ENCODE data around the gene TAPT1. TPM values are rescaled to one million over a fixed set of nuclear protein-coding genes. Genes with fewer than 3 reads are reported as not detected.

TAPT1 gene
- polyA plus RNA-seq, 1 donor from 2014 or later = 21.8 TPM

- peaks cover 16 to 34% (median 28%) of the 10 kb centered on the region in 3 donors for H3K4me1 Mint-ChIP-seq
- H3K27me3 Mint-ChIP-seq = peaks cover 2% of the 10 kb centered on the region
- peak overlapping the region in 1 of 4 donors; percentile 46 for H3K4me3 Mint-ChIP-seq
- peaks cover 2% of the 10 kb centered on the region for H3K36me3 Mint-ChIP-seq
- H3K27ac Mint-ChIP-seq = no peak overlapping the region
- H3K9me3 Mint-ChIP-seq = no peaks in the 10 kb centered on the region
Observed at GRCh38 chr4:16233569-16234177, 7.4 kb upstream of the TAPT1 start.

GRCh38 chr4:16231570-16232245 is 5.4 kb upstream of the TAPT1 start:
- Mint-ChIP-seq H3K4me3 (peak overlapping the region in 1 of 4 donors; percentile 50), H3K9me3 (no peaks in the 10 kb centered on the region), H3K27me3 (peaks cover 2% of the 10 kb centered on the region), H3K36me3 (peaks cover 2% of the 10 kb centered on the region), H3K4me1 (peaks cover 29 to 46% (median 37%) of the 10 kb centered on the region in 3 donors), H3K27ac (peak overlapping the region in 2 of 3 donors; percentile 43 to 62)

GRCh38 chr4:16230308-16230707 is 4.0 kb upstream of the TAPT1 start:
- H3K27ac Mint-ChIP-seq = peak overlapping the region in 1 of 3 donors; percentile 62

GRCh38 chr4:16229604-16230003 is 3.3 kb upstream of the TAPT1 start:
- peaks cover 36 to 52% (median 46%) of the 10 kb centered on the region in 3 donors for H3K4me1 Mint-ChIP-seq
- H3K27ac Mint-ChIP-seq = peak overlapping the region in 2 of 3 donors; percentile 18 to 91
- H3K27me3 Mint-ChIP-seq = peaks cover 2% of the 10 kb centered on the region
- H3K36me3 Mint-ChIP-seq = peaks cover 2% of the 10 kb centered on the region
- no peaks in the 10 kb centered on the region for H3K9me3 Mint-ChIP-seq
- peak overlapping the region in 1 of 4 donors; percentile 54 for H3K4me3 Mint-ChIP-seq

More at GRCh38 chr4:16230308-16230707, 4.0 kb upstream of the TAPT1 start:
- no peaks in the 10 kb centered on the region for H3K9me3 Mint-ChIP-seq
- peaks cover 29 to 46% (median 39%) of the 10 kb centered on the region in 3 donors for H3K4me1 Mint-ChIP-seq
- H3K36me3 Mint-ChIP-seq = peaks cover 2% of the 10 kb centered on the region
- peaks cover 2% of the 10 kb centered on the region for H3K27me3 Mint-ChIP-seq
- H3K4me3 Mint-ChIP-seq = peak overlapping the region in 1 of 4 donors; percentile 68

- H3K9me3 Mint-ChIP-seq = no peaks in the 10 kb centered on the region
- peaks cover 48 to 63% (median 52%) of the 10 kb centered on the region in 3 donors for H3K4me1 Mint-ChIP-seq
- no peaks in the 10 kb centered on the region for H3K36me3 Mint-ChIP-seq
- H3K27me3 Mint-ChIP-seq = no peaks in the 10 kb centered on the region
- peak overlapping the region; percentile 94 to 98 (median 96) for H3K4me3 Mint-ChIP-seq
- H3K27ac Mint-ChIP-seq = peak overlapping the region; percentile 91 to 98 (median 97)
Observed at GRCh38 chr4:16227462-16227868, 1.2 kb upstream of the TAPT1 start.

- Mint-ChIP-seq H3K4me1 (peaks cover 43 to 58% (median 48%) of the 10 kb centered on the region in 3 donors), H3K4me3 (peak overlapping the region; percentile 94 to 98 (median 96)), H3K27me3 (no peaks in the 10 kb centered on the region), H3K36me3 (no peaks in the 10 kb centered on the region), H3K9me3 (no peaks in the 10 kb centered on the region), H3K27ac (peak overlapping the region; percentile 91 to 98 (median 97))
Observed at GRCh38 chr4:16226816-16227461, 668 bp upstream of the TAPT1 start.

- peak overlapping the region; percentile 87 to 94 (median 90) for H3K4me3 Mint-ChIP-seq
- no peaks in the 10 kb centered on the region for H3K36me3 Mint-ChIP-seq
- H3K27me3 Mint-ChIP-seq = no peaks in the 10 kb centered on the region
- no peaks in the 10 kb centered on the region for H3K9me3 Mint-ChIP-seq
- H3K27ac Mint-ChIP-seq = peak overlapping the region; percentile 79 to 92 (median 81)
- peaks cover 40 to 54% (median 48%) of the 10 kb centered on the region in 3 donors for H3K4me1 Mint-ChIP-seq
Observed at GRCh38 chr4:16225167-16225862, 956 bp downstream of the TAPT1 start.

- H3K4me1 Mint-ChIP-seq = peaks cover 40 to 49% (median 46%) of the 10 kb centered on the region in 3 donors
- no peaks in the 10 kb centered on the region for H3K27me3 Mint-ChIP-seq
- H3K4me3 Mint-ChIP-seq = peak overlapping the region; percentile 87 to 94 (median 90)
- no peaks in the 10 kb centered on the region for H3K9me3 Mint-ChIP-seq
- peaks cover 3% of the 10 kb centered on the region for H3K36me3 Mint-ChIP-seq
- peak overlapping the region in 2 of 3 donors; percentile 81 to 94 for H3K27ac Mint-ChIP-seq
Observed at GRCh38 chr4:16224264-16225166, 1.8 kb downstream of the TAPT1 start.

- Mint-ChIP-seq H3K27me3 (no peaks in the 10 kb centered on the region), H3K4me1 (peaks cover 31 to 39% (median 37%) of the 10 kb centered on the region in 3 donors), H3K27ac (peak overlapping the region in 2 of 3 donors; percentile 25 to 94), H3K4me3 (peak overlapping the region in 2 of 4 donors; percentile 39 to 87), H3K36me3 (peaks cover 3% of the 10 kb centered on the region), H3K9me3 (no peaks in the 10 kb centered on the region)
Observed at GRCh38 chr4:16222957-16223527, 3.2 kb downstream of the TAPT1 start.

- no peak overlapping the region for H3K4me3 Mint-ChIP-seq
- no peak overlapping the region for H3K27ac Mint-ChIP-seq
- no peaks in the 10 kb centered on the region for H3K27me3 Mint-ChIP-seq
- H3K36me3 Mint-ChIP-seq = peaks cover 9% of the 10 kb centered on the region
- H3K9me3 Mint-ChIP-seq = no peaks in the 10 kb centered on the region
- peaks cover 22 to 47% (median 46%) of the 10 kb centered on the region in 3 donors for H3K4me1 Mint-ChIP-seq
Observed at GRCh38 chr4:16218950-16219349, 7.3 kb downstream of the TAPT1 start.

- Mint-ChIP-seq H3K27ac (peak overlapping the region in 1 of 3 donors; percentile 9), H3K4me3 (peak overlapping the region in 2 of 4 donors; percentile 18 to 29), H3K9me3 (no peaks in the 10 kb centered on the region), H3K36me3 (peaks cover 9% of the 10 kb centered on the region), H3K4me1 (peaks cover 11 to 34% (median 32%) of the 10 kb centered on the region in 3 donors), H3K27me3 (no peaks in the 10 kb centered on the region)
Observed at GRCh38 chr4:16217300-16218051, 8.8 kb downstream of the TAPT1 start.

GRCh38 chr4:16213121-16213520 is 13.2 kb downstream of the TAPT1 start:
- Mint-ChIP-seq H3K4me1 (peaks cover 15 to 33% (median 28%) of the 10 kb centered on the region in 3 donors), H3K9me3 (no peaks in the 10 kb centered on the region), H3K27me3 (no peaks in the 10 kb centered on the region), H3K4me3 (no peak overlapping the region), H3K27ac (no peak overlapping the region), H3K36me3 (peaks cover 6% of the 10 kb centered on the region)

Measured in IgD-negative memory B cell (primary cell).